Duodenal mucosa (tissue), 2 donors: ENCODE data around the gene ATRIP.

Experiments used
- H3K27ac ChIP-seq: one replicate; pipeline ENCODE4 v1.7.0; 2013; ENCODE audit warnings: low read depth, low read length
- H3K27me3 ChIP-seq, 2 donors: one replicate each; pipeline ENCODE4 v1.7.0; 2013; ENCODE audit warnings: low read length in 2 of 2, control low read depth in 1 of 2; ENCODE audit not compliant: insufficient read depth in 2 of 2, control insufficient read depth in 1 of 2
- H3K36me3 ChIP-seq, 2 donors: one replicate each; pipeline ENCODE4 v1.7.0; 2013; ENCODE audit warnings: low read length in 2 of 2, control low read depth in 1 of 2; ENCODE audit not compliant: insufficient read depth in 2 of 2, control insufficient read depth in 1 of 2
- H3K4me1 ChIP-seq, 2 donors: one replicate each; pipeline ENCODE4 v1.7.0; 2013; ENCODE audit warnings: low read length in 2 of 2, control low read depth in 1 of 2; ENCODE audit not compliant: insufficient read depth in 2 of 2, control insufficient read depth in 1 of 2
- H3K4me3 ChIP-seq, 2 donors: one replicate each; pipeline ENCODE4 v1.7.0; 2013; ENCODE audit warnings: low read length in 2 of 2, low read depth in 1 of 2
- H3K9ac ChIP-seq, 2 donors: one replicate each; pipeline ENCODE4 v1.7.0; 2013; ENCODE audit warnings: low read length in 2 of 2, low read depth in 1 of 2
- H3K9me3 ChIP-seq, 2 donors: one replicate each; pipeline ENCODE4 v1.7.0; 2013; ENCODE audit warnings: low read length in 2 of 2, control low read depth in 1 of 2; ENCODE audit not compliant: control insufficient read depth in 1 of 2

ATRIP gene

DNA sequence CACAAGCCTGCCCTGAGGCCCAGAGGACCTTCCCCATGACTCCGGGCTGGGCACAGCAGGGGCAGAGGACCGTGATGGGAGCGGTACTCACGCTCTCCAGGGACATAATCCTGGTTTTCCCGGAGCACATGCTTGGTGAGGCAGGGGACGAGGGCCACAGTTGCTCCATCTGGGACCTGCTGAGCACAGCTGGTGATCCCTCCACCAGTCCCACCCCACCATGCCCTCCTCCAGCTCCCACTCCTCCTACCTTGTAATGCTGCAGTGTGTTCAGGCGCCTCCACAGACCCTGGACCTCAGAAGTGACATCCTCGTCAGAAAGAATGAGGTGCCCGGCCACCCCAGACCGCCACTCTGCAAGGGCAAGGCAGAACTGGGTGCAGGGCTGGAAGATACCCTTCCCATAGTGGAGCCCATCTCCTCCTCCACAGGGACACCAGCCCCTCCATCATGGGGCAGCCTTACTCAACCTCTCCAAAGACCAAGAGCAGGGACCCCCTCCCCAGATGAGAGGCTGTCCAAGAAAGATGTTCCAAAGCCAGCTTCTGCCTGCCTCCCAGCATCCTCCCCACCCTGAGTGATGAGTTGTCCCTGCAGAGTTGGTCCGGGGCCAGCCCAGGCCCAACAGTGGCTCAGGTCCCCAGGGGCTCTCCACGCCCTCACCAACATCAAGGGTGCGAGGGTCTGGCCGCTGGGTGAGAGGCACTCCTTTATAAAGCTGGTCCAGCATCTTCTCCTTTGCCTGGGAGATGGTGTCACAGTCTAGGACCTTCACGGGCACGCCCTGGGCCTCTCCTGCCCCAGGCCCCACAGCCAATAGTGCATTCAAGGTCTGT lies 36.1 kb upstream of the ATRIP start:
- no peak overlapping the region for H3K4me3 ChIP-seq
- no peaks in the 10 kb centered on the region for H3K4me1 ChIP-seq
- no peaks in the 10 kb centered on the region for H3K9me3 ChIP-seq
- H3K36me3 ChIP-seq: peaks cover 65 to 93% of the 10 kb centered on the region in 2 donors
- H3K27me3 ChIP-seq: no peaks in the 10 kb centered on the region
- H3K9ac ChIP-seq: no peak overlapping the region
- no peak overlapping the region for H3K27ac ChIP-seq

DNA sequence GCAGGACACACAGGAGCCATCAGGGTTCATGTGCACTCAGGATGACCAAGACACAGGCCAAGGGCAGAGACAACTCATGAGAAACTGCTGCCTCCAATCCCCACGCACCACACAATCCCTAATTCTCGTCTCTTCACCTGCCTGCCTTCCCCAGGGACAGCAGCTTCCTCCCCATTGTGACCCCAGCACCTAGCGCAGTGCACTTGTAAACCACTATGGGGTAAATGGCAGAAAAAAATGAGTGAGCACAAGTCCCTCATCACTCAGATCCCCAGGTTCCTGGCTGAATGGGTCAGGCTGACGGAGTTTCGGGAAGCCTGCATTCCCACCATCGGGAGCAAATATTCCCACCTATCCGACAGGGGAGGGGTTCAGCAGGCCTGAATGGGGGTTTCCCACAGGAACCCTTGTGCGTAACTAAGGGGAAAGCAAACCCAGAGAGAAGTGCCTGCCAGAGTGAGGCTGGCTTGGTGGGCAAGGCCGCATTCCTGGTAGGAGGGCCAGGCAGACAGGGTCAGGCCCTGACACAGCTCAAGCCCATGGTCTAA lies 35.4 kb upstream of the ATRIP start:
- H3K4me3 ChIP-seq: no peak overlapping the region
- H3K9ac ChIP-seq: no peak overlapping the region
- no peaks in the 10 kb centered on the region for H3K4me1 ChIP-seq
- H3K27me3 ChIP-seq: no peaks in the 10 kb centered on the region
- no peaks in the 10 kb centered on the region for H3K9me3 ChIP-seq
- no peak overlapping the region for H3K27ac ChIP-seq
- peaks cover 67 to 93% of the 10 kb centered on the region in 2 donors for H3K36me3 ChIP-seq

DNA sequence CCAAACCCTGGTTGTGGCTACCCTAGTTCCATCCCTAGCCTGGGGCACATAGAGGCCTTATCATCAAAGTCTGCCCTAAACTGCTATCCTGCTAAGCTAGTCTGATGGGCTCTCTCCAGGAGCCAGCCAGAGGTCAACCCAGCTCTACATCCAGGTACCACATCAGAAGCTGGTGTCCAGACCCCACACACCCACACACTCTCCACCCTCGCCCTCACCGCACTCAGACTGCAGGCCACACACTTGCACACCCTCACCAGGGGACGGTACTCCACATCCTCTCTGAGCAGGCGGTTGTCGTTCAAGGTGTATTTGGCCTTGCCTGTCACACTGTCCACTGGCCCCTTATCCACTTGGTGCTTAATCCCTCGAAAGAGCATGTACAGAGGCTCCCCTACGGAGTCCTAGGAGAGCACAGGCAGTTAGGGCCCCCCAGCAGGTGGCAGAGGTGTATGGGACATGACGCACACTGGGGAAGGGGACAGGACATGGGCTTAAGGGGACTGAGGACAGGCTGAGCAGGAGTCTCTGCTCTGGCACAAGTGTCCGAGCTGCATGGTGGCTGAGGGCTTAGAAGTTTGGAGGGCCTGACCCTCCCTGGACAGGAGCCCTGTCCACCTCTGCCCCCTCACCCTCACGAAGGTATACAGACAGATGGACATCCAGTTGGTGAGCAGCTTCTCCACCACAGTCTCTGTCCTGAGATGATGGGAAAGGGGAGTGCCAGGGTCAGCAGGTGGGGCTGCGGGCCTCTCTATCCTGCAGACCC lies 34.7 kb upstream of the ATRIP start:
- Histone ChIP-seq H3K9ac (no peak overlapping the region), H3K4me1 (no peaks in the 10 kb centered on the region), H3K27ac (no peak overlapping the region), H3K4me3 (no peak overlapping the region), H3K36me3 (peaks cover 64 to 93% of the 10 kb centered on the region in 2 donors), H3K27me3 (no peaks in the 10 kb centered on the region), H3K9me3 (no peaks in the 10 kb centered on the region)

DNA sequence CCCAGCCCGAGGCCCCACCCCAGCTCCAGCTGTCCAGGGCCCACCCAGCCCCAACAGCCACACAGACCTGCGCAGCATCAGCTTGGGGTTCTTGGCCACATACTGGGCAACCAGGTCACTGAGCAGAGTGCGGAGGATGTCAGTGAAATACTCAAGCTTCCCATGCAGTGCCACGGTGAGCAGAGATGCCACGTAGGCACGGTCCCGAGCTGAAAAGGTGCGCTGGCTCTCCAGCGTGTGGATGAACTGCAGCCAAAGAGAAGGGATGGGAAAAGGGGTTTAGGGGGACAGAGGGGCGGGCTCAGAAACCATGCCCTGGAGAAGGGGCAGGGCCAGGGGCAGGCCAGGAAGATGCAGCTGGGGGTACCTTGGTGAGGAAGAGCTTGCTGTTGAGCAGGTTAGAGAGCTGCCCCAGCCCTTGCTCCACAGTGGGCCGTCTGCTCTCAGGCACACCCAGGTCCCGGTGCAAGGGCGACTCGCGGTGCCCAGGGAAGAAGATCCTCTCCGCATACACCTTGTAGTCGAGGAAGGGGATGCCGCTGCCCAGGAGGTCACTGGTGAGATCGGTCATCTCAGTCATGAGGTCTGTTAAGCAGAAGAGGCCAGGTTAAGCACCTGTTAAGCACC lies 34.0 kb upstream of the ATRIP start:
- no peaks in the 10 kb centered on the region for H3K27me3 ChIP-seq
- H3K9me3 ChIP-seq: no peaks in the 10 kb centered on the region
- no peak overlapping the region for H3K27ac ChIP-seq
- no peak overlapping the region for H3K4me3 ChIP-seq
- H3K36me3 ChIP-seq: peaks cover 64 to 93% of the 10 kb centered on the region in 2 donors
- H3K9ac ChIP-seq: no peak overlapping the region
- H3K4me1 ChIP-seq: no peaks in the 10 kb centered on the region

DNA sequence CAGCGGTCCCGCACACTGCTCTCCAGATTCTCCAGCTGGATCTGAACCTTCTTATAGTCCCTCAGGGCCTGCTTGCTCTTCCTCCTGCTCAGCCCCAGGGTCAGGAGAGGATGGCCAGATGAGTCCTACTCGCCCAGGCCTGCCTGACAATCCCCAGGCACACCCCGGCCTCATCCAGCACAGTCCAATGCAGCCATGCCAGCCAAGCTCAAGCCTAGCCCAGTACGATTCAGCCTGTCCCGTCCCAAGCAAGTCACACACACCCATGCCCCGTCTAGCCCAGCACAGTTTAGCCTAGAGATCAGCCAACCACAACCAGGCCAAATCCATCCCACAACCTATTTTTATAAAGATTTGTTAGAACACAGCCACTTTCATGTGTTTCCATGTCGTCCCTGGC lies 33.5 kb upstream of the ATRIP start:
- H3K27ac ChIP-seq: no peak overlapping the region
- peaks cover 67 to 97% of the 10 kb centered on the region in 2 donors for H3K36me3 ChIP-seq

DNA sequence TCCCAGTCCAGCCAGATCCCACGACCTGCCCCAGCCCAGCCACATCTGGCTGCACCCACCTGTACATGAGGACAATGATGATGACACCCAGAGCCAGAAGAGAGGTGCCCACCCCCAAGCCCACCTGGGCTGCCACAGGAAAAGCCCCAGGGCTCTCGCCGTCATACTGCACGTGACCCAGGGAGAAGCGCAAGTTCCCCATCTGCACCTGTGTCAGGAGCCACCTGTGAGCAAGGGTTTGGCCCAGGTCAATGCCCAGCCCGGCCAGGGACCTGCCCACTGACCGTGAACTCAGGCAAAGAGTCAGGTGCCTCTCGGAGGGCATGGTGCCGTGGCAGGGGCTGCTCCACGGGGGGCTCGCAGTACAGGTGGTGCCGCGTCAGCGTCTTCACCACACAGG lies 32.9 kb upstream of the ATRIP start:
- Histone ChIP-seq H3K27ac (no peak overlapping the region), H3K36me3 (peaks cover 70 to 97% of the 10 kb centered on the region in 2 donors), H3K4me1 (no peaks in the 10 kb centered on the region)

More for the DNA sequence above, 33.5 kb upstream of the ATRIP start:
- Histone ChIP-seq H3K27me3 (no peaks in the 10 kb centered on the region), H3K9ac (no peak overlapping the region), H3K9me3 (no peaks in the 10 kb centered on the region), H3K4me3 (no peak overlapping the region), H3K4me1 (no peaks in the 10 kb centered on the region)

DNA sequence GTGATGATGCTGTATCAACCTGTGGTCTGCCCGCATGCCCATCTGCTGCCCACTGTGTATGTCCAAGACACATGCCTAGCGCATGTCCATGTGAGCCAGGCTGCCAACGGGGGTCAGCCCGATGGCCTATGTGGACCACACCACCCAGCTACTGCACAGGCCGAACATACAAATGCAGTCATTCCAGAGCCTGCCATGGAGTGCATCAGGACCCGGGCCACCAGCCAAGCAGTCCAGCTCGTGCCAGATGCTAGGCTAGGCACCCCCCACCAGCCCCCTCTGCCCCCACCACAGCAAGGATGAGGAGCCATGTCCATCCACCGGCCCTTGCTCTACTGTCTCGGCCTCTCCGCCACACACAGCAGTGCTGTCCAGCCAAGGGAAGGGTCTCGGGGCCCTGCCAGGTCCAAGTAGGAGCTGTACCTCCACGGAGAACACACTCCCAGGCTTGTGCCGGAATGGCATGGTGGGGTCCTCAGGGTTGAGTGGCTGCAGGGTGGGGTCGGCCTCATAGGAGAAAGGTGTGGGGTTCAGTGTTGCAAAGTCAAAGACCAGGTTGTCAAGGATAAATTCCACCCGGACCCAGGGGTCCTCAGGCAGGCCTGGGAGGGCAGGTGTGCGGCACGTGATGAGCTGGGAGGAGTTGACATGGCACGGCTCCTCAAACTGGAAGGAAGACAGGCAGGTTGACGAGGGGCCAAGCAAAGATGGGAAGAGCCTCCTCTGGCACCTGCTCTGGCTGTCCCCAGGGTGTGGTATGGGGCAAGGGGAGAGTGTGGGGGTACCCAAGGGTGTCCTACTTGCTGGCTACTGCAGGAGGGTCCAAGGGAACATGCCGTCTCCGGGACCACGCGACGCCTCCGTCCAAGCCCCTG lies 31.9 kb upstream of the ATRIP start:
- Histone ChIP-seq H3K4me1 (no peaks in the 10 kb centered on the region), H3K27me3 (no peaks in the 10 kb centered on the region), H3K36me3 (peaks cover 65 to 92% of the 10 kb centered on the region in 2 donors), H3K9me3 (no peaks in the 10 kb centered on the region), H3K27ac (no peak overlapping the region), H3K4me3 (no peak overlapping the region), H3K9ac (no peak overlapping the region)

More for the DNA sequence above, 32.9 kb upstream of the ATRIP start:
- H3K9me3 ChIP-seq: no peaks in the 10 kb centered on the region
- H3K4me3 ChIP-seq: no peak overlapping the region
- H3K9ac ChIP-seq: no peak overlapping the region
- no peaks in the 10 kb centered on the region for H3K27me3 ChIP-seq

DNA sequence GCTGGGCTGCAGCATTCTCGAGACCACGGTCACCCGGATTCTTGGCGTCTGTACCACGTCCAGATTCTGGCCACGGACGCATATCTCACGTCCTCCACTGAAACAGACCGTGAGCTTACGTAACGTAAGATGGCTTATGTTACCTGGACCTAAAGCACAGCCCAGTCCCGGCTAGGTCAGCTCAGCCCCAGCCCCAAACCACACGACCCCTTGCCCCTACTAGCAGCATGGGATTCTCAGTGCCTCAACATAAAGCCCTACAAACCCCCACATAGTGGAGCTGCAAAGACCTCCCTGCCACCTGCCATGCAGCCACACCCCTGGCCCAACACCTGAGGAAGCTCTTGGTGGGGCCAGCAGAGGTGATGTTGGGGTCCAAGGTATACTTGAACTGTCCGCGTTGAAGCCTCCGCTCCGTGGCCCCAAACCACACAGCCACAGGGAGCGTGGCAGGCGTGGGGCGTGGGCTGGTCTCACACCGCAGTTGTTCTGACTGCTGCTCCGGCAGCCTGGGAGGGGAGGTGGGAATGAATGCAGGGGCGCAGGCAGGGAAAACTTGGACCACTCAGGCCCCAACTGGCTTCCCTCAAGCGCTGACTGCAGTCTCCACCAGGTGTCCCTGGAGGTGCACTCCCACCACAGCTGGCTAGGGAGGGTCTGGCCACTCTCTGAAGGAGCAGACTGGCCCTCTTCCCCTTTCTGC lies 31.1 kb upstream of the ATRIP start:
- peaks cover 57 to 87% of the 10 kb centered on the region in 2 donors for H3K36me3 ChIP-seq
- H3K9me3 ChIP-seq: no peaks in the 10 kb centered on the region
- no peaks in the 10 kb centered on the region for H3K4me1 ChIP-seq
- H3K9ac ChIP-seq: no peak overlapping the region
- no peak overlapping the region for H3K4me3 ChIP-seq
- no peaks in the 10 kb centered on the region for H3K27me3 ChIP-seq
- H3K27ac ChIP-seq: no peak overlapping the region

DNA sequence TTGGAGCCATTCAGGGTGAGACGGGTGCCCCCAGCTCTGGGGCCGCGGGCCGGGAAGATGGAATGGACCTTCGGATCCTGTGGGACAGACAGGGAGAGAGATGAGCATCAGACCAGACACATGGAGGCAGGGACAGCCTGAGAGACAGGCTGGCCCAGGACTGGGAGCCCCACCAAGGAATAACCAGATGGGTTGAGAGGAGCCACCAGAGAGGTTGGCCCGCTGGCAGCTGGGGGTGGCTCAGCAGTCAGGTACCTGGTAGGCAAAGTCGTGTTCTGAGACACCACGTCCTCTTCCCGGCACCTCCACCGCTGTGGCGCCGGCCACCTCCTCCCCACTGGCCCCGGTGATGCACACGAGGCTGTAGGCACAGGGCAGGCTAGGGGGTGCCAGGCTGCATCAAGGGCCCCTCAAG lies 30.4 kb upstream of the ATRIP start:
- Histone ChIP-seq H3K36me3 (peaks cover 60 to 85% of the 10 kb centered on the region in 2 donors), H3K9me3 (no peaks in the 10 kb centered on the region), H3K4me3 (no peak overlapping the region), H3K4me1 (no peaks in the 10 kb centered on the region), H3K27me3 (no peaks in the 10 kb centered on the region), H3K9ac (no peak overlapping the region), H3K27ac (no peak overlapping the region)
